GM21717 (cell line): ENCODE data around the gene PEAK1.

Source experiments
- ATAC-seq: cut with Tn5 transposase; IDR thresholded peaks from one replicate; pipeline ENCODE4 v1.9.1; 2021; ENCODE audit warnings: mild to moderate bottlenecking, moderate library complexity; ENCODE audit not compliant: unreplicated experiment

Gene PEAK1

DNA sequence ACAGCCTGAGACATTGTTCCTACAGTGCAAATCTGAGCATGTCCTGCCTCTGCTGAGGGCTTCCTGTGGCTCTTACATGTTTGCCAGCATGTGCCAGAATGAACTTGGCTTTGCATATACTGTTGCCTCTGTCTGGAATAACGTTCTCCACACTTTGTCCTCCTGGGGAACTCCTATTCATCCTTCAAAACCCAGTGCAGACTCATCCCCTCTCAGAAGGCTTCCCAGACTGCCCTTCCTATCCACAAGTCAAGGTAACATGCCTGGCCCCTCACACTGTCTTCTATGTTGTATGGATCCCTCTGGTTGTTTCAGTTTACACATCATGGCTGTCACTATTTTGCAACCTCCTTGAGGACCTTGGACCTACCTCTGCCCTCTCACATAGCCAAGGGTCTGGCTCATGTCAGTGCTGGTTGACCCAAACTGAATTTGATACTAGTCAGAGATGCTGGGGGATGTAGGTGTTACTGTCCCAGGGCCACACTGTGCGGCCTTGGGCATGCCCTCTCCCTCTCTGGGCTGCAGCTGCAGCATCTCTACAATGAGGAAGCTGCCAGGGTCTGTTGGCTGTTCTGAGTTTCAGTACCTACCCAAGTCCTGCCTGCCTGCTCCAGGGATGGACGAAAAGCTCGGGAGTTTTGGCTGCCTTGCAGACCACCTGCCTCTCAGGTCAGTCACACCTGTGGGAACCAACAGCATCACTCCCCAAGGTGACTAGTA, 320.0 kb downstream of the PEAK1 start:
- ATAC-seq: no peak

GRCh38 chr15:77098572-77098971, 321.3 kb downstream of the PEAK1 start:
- no peak for ATAC-seq

GRCh38 chr15:77097921-77098320, 322.0 kb downstream of the PEAK1 start:
- no peak for ATAC-seq

GRCh38 chr15:77097248-77097721, 322.6 kb downstream of the PEAK1 start:
- no peak for ATAC-seq

DNA sequence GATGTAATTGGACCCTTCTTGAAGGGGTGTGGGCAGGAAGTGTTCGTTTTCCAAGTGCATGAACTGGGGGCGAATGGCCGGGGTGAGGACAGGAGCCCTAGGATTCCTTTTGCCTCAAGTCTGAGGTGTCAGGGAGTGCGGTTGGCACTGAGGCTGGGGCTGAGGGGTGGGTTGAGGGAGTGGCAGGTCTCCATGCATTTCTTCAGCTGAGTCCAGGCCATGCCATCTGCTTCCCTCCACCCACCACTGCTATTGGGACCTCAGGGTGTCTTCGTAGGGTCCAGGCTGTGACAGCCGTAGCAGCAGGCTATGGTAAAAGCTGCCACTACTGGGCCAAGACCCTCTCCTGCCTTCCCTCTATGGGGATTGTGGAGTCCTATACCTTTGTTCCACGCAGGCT, 323.4 kb downstream of the PEAK1 start:
- ATAC-seq: no peak

GRCh38 chr15:77096138-77096537, 323.8 kb downstream of the PEAK1 start:
- no peak for ATAC-seq

DNA sequence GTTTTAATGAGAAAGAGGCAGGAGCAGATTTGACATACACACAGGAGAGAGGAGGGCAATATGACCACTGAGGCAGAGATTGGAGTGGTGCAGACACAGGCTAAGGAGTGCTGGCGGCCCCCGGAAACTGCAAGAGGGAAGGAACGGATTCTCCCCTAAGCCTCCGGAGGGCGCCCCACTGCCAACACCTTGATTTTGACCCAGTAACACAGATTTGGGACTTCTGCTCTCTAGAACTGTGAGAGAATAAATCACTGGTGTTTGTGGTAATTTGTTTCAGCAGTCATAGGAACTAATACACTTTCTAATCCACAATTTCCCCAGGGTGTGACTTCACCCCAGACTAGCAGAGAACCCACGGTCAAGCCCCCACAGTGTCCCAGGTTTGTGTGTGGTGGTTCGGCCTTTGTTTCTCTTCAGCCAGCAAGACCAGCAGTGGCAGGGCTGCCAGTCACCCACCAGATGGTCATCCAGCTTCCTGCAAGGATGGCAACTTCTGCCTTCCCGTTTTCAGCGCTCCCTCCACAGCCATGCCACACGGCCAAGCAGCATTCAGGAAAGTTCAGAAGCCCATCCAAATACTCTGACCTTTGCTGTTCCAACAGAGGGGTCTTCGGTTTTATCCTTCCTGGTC, 325.4 kb downstream of the PEAK1 start:
- no peak for ATAC-seq

- no peak for ATAC-seq
Observed at GRCh38 chr15:77093436-77093835, 326.5 kb downstream of the PEAK1 start.

- ATAC-seq: no peak
Observed at GRCh38 chr15:77091097-77091496, 328.8 kb downstream of the PEAK1 start.

- no peak for ATAC-seq
Observed at GRCh38 chr15:77087213-77087612, 332.7 kb downstream of the PEAK1 start.

- no peak for ATAC-seq
Observed at GRCh38 chr15:77085297-77085696, 334.6 kb downstream of the PEAK1 start.

DNA sequence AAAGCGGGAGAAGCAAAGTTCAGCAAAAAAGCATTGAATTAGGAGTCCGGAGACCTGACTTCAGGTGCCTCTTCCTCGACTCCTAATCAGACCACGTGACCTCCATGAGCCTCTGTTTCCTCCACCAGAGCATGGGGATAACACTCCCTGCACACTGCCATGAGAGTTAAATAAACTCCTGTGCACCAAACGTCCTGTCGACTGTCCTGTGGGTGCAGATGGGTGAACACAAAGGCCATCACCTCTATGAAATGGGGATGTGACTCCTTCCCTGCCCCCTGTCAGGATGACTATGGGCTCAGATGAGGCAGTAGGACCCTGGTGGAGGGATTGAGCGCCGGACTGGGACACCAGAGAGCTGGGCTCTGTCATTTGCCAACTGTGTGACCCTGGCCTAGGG, 335.5 kb downstream of the PEAK1 start:
- no peak for ATAC-seq

GRCh38 chr15:77083381-77084160, 336.3 kb downstream of the PEAK1 start:
- ATAC-seq: peak; percentile 67

DNA sequence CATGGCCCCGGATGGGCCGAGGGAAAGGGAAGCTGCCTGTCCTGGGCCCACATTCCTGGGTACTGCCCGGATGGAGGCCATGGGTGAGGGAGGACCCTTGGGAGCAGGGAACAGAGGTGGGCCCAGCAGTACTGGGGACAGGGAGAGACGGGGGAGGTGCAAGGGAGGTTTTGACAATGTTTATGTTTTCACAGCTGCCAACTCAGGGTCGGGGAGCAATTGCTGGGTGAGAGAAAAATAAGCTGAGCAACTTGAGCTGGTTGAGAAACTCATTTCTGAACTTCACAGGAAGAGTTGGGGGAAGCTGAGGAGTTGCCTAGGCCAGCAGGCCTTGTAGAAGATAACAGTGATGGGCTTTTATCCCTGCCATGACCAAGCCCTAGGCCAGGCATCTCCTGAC, 337.9 kb downstream of the PEAK1 start:
- no peak for ATAC-seq

- no peak for ATAC-seq
Observed at GRCh38 chr15:77076323-77076915, 343.5 kb downstream of the PEAK1 start.

GRCh38 chr15:77075528-77075927, 344.4 kb downstream of the PEAK1 start:
- no peak for ATAC-seq

DNA sequence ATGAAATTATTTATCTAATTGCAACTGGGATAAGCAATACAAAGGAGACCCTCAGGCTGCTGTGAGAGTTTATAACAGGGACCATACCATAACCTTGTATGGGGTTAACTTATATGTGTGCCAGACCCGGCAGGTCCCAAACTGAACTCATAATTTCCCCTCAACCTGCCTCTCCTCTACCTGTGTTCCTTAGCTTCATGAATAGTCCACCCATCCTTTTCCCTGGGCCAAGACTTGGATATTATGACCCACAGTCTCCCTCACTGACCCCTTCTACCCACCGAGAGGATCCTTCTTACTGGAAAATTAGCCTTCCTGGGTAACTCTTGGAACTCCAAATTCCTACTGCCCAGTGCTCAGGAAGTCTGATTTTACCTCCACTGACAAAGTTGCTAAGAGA, 345.6 kb downstream of the PEAK1 start:
- ATAC-seq: no peak

DNA sequence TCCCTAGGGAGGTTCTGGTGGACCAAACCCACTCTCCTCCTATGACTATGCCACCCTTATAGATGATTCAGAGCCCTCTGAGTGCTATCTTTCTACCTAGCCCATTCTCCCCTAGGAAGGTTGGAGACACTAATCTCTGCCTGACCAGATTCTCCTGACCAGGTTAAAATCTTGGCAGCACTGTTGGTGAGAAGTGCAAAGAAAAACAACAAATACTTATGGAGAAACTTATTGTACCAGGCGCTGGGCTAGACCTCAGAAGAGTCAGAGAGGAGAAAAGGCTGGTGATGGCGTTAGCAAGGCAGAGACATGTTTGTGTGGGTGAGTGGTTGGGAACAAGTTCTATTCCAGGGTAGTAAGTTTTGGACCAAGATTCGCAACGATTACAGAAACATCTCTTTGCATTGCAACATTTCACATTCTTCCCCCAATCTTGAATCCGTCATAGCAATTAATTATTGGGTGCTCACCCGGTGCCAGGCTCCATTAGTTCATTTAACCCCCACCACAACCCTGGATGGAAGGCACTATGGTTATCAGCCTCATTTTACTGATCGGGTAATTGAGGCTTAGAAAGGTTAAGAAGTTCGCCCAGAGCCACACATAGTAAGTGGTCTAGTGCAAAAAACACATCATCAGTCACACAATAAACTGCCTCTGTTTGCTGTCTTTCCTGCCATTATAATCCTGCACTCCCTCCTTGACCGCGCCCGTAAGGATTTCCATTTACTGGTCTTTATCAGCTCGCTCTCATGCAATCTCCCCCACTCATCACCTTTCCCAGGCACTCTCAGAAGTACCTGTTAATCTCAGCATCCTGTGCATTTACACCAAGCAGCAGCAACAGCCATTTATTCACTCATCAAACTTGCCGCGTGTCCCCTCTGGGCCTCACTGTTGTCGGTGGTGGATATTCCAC, 348.3 kb downstream of the PEAK1 start:
- no peak for ATAC-seq

DNA sequence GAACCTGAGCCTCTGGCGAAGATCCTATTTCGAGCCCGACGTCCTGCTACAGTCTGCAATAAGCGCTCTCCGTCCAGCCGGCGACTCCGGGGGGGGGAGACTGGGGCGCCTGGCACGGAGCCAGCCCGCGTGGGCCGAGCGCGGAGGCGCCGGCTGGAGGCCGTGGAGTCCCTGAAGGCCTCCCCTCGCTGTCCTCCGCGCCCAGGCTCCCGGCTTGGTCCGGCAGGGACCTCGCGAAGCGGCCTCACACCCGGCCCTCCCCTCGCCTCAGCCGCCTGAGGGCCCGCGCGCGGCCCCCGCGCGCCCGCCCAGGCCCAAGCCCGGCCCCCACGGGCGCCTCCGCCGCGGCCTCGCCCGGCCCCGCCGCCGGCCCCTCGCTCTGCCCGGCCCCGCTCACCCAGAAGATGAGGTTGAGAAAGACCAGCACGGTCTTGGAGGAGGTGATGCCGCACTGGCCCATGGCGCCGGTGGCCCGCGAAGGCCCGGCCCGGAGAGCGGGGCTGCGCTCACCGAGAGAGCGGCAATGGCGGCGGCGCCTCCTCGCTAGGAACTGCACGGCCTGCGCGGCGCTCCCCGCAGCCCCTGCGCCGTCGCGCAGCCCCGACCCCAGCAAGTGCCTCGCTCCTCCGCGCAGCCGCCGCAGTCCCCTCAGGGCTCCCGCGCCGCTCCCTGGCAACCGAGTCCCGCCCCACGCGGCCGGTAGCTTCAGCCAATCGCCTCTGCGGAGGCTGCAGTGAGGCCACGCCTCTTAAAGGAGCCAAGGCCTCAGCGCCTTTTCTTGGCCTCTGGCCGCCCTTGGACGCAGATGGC, 349.2 kb downstream of the PEAK1 start, which contains the start of gene TSPAN3:
TSS of gene TSPAN3 (minus strand) at position 615 of the 810 bp plus-strand sequence. CDS start at position 460, 155 bp downstream.
- peak; percentile 89 for ATAC-seq

DNA sequence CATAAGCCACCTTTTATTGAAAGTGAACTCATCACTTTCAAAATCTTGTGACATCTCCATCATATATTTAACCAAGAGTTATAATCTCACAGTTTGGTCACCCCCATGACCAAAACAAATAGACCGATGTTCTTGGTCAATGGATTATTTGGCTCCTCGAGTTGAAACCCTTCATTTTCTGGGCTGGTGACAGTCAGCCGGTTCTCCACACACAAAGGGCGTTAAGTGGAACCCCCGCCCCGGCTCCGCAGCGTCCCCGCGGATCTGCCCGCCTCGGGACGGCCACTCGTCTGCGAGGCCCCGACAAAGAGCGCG, 349.8 kb downstream of the PEAK1 start:
- no peak for ATAC-seq
